GM18520 (cell line): ENCODE data around the gene AKT3.
A peak's percentile ranks its signal among the peaks of the same experiment; 100 is the strongest.
"Not testable (repeated sequence)": the region's sequence is repeated elsewhere in the genome, so short reads cannot be mapped to it uniquely, and the experiment has no call there.

Experiments used
- ATAC-seq: cut with Tn5 transposase; IDR thresholded peaks from one replicate; pipeline ENCODE4 v1.9.1; 2021; ENCODE audit not compliant: unreplicated experiment

Gene AKT3

DNA sequence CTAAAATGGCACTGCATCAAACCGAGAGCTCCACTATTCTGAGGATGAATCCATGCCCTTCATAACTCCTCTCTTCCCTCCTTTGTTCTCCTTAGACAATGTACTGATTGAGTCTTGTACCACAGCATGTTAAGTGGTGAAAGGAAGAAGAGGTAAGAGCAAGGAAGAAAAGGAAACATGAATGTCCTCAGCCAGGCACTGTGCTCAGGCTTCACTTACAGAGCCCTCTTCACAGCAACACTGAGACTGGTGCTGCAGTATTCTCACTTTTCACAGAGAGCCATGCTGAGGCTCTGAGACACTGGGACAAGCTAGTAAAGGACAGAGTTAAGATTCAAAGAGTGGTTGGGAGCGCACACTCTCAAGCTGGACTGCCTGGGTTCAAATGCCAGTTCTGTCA lies 143.5 kb downstream of the AKT3 start:
- no peak for ATAC-seq

GRCh38 chr1:243705585-243705984 lies 144.5 kb downstream of the AKT3 start:
- ATAC-seq = no peak

DNA sequence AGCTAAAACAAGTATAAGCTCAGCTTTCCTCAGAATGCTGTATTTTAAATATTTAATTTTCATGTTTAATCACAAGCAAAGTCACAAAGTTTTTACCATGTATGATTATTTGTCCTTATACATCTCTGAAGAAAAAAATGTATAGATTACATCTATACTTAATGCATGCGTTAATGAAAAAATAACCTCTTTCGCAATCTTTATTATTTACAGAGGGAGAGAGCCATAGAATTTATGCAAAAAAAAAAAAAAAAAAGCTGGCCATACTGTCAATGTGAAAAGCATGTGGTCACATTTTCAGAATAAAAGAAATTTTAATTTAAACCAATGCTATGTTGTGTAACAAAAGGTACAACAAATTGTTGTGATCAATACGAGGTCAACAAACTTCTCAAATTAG lies 148.2 kb downstream of the AKT3 start:
- no peak for ATAC-seq

- ATAC-seq = no peak
Observed at GRCh38 chr1:243693800-243694199, 156.2 kb downstream of the AKT3 start.

GRCh38 chr1:243686159-243686558 lies 163.9 kb downstream of the AKT3 start:
- peak; percentile 56 for ATAC-seq

DNA sequence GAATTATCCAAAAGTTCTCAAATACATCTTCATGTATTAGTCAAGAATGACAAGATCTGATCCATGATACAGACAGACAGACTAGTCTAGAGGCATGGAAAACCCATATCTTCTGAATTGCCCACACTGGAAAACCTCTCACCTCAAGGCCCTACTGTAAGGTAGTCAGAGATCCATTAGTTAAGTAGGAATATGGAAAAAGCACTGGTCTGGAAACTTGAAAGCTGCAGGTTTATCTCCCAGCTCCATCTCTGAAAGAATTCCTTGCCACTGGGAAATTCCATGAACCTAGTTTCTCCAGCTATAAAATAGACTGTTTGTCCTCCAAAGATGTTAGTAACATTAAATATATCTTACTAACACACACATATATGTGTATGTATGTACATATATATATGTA lies 169.2 kb downstream of the AKT3 start:
- ATAC-seq = no peak

GRCh38 chr1:243672539-243673074 lies 177.4 kb downstream of the AKT3 start:
- ATAC-seq = no peak

GRCh38 chr1:243667591-243667990 lies 182.5 kb downstream of the AKT3 start:
- ATAC-seq = no peak

GRCh38 chr1:243667133-243667532 lies 182.9 kb downstream of the AKT3 start:
- no peak for ATAC-seq

DNA sequence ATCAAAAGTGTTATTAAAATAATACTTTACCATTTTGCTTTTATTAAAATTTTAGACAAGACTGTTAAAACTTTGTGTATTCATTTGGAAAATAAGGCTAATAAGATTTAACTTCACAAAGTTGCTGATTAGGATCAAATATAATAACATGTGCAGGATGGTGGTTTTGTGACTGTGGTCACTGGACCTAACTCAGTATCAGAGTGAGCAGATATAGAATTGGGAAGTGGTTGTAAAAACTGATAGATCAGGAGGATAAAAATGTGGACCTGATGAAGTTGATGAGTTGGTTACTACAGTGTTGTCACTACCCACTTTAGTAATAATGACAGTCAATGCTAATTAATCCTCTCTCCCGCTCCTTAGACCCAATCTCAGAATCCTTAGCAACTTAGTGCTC lies 186.4 kb downstream of the AKT3 start:
- no peak for ATAC-seq

DNA sequence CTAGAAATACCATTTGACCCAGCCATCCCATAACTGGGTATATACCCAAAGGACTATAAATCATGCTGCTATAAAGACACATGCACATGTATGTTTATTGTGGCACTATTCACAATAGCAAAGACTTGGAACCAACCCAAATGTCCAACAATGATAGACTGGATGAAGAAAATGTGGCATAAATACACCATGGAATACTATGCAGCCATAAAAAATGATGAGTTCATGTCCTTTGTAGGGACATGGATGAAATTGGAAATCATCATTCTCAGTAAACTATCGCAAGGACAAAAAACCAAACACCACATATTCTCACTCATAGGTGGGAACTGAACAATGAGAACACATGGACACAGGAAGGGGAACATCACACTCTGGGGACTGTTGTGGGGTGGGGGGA lies 187.9 kb downstream of the AKT3 start:
- ATAC-seq = not testable (repeated sequence)

DNA sequence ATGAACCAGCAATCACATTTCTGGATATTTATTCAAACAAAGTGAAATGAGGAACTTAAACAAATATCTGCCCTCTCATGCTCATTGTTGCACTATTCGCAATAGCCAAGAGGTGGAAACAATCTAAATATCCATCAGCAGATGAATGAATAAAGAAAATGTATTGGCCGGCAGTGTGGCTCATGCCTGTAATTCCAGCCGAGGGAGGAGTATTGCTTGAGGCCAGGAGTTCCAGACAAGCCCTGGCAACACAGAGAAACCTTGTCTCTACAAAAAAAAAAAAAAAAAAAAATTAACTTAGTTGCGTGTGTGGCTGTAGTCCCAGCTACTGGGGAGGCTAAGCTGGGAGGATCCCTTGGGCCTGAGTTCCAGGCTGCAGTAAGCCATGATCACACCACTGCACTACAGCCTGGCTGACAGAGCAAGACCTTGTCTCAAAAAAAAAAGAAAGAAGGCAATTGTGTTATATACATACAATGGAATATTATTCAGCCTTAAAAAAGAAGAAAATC lies 191.4 kb downstream of the AKT3 start:
- ATAC-seq = no peak

- ATAC-seq = no peak
Observed at GRCh38 chr1:243657793-243658192, 192.2 kb downstream of the AKT3 start.

GRCh38 chr1:243649530-243649929 lies 200.5 kb downstream of the AKT3 start:
- not testable (repeated sequence) for ATAC-seq

- no peak for ATAC-seq
Observed at GRCh38 chr1:243646841-243647240, 203.2 kb downstream of the AKT3 start.

- ATAC-seq = no peak
Observed at GRCh38 chr1:243645281-243645680, 204.8 kb downstream of the AKT3 start.

DNA sequence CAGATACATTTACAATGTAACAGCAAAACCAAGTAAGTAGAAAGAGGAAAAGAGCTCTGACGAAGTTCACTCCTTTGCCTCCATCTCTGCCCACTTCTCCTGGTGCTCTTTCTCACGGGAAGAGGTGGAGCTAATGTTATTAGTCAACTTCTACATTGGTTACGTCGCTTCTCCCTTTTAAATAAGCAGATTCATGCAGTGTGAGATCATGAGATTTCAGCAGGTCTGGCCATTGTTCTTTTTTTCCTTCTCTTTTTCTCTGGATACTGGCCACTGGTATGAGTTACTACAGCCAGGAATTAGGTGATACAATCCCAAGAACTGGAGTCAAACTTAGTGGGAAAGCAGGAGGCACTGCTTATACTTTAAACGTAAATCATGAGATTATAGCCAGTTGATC lies 207.1 kb downstream of the AKT3 start:
- no peak for ATAC-seq

DNA sequence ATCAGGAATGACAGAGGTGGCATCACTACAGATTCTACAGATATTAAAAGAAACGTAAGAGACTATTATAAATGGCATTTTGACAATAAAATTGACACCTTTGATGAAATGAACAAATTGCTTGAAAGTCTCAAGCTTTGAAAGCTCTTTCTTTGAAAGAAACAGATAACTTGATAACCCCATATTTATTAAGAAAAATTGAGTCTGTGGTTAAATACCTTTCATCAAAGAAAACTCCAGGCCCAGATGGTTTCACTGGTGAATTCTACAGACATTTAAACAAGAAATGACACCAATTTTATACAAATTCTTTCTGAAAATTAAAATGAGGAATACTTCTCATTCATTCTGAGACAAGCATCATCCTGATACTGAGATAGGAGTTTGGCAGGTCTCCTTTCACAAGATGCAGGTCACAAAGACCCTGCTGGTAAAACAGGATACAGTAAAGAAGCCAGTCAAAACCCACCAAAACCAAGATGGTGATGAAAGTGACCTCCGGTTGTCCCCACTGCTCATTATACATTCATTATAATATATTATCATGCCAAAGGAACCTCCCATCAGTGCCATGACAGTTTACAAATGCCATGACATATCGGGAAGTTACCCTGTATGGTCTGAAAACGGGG lies 210.9 kb downstream of the AKT3 start:
- ATAC-seq = no peak

- no peak for ATAC-seq
Observed at GRCh38 chr1:243638186-243638585, 211.9 kb downstream of the AKT3 start.

DNA sequence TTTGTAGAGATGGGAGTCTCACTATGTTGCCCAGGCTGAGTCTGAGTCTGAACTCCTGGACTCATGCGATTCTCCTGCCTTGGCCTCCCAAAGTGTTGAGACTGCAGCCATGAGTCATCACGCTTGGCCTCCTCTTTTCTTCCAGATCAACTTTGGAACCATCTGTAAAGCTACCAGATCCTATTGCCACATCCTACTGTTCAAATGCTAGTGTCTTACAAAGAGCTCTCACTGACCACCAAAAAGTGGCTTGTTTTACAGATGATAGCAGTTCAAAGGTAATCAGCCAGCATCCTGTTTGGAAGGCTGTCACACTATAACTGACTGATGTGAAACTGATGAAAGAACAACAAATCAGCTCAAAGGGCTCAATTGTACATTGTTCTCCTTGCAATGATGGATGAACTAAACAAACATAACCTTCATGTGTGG lies 221.6 kb downstream of the AKT3 start:
- no peak for ATAC-seq

GRCh38 chr1:243623841-243624240 lies 226.2 kb downstream of the AKT3 start:
- ATAC-seq = no peak

- ATAC-seq = no peak
Observed at GRCh38 chr1:243621973-243622372, 228.1 kb downstream of the AKT3 start.

DNA sequence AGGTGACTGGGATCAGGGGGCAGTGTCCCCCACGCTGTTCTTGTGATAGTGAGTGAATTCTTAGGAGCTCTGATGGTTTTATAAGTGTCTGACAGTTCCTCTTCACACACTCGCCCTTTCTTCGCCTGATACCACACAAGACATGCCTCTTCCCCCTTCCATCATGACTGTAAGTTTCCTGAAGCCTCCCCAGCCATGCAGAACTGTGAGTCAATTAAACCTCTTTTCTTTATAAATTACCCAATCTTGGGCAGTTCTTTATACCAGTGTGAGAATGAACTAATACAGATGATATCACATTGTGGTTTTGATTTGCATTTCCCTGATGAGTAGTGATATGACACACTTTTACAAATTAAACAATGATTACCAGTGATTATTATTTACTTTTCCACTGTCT lies 229.9 kb downstream of the AKT3 start:
- ATAC-seq = no peak
